T-cell (primary cell): ENCODE results near the gene ARMC7. TPM values are rescaled to one million over a fixed set of nuclear protein-coding genes. Genes with fewer than 3 reads are reported as not detected.

Source experiments
- ATAC-seq, 4 experiments: fragments of 200-7000 bp in 3 of 4; fragments of 150-1000 bp in 1 of 4; cut with Tn5 transposase; replicated peaks in 1 of 4; 1 replicate in 3 of 4; 2 replicates in 1 of 4; pipeline ENCODE4 v1.10.0; 2021; ENCODE audit warnings: moderate library complexity in 3 of 4, mild to moderate bottlenecking in 2 of 4, moderate number of reproducible peaks in 1 of 4
- CTCF ChIA-PET, 2 donors: fragments of 300-600 bp; sonication (Branson Sonifier 250); formaldehyde crosslinking; loops; one replicate each; lab custom pipeline; 2022; ENCODE audit warnings: antibody characterized with exemption in 2 of 2; lab: Charles Lee
- POLR2A ChIA-PET, 2 donors: fragments of 300-600 bp; sonication (Branson Sonifier 250); formaldehyde crosslinking; loops; one replicate each; lab custom pipeline; 2022; ENCODE audit warnings: antibody characterized with exemption in 2 of 2; lab: Charles Lee
- DNase-seq, 35 experiments: peaks; one replicate each; pipeline versions ENCODE4 v3.0.0 to v3.0.0-alpha.2; 2013 to 2023
- H3K27ac ChIP-seq: one replicate; pipeline ENCODE4 v1.5.1; 2013; ENCODE audit warnings: low read length
- H3K27me3 ChIP-seq, 2 experiments: replicated peaks in 1 of 2; 1 replicate in 1 of 2; 2 replicates in 1 of 2; pipeline versions ENCODE4 v1.6.1 to v1.7.0; 2013; ENCODE audit warnings: low read length in 1 of 2, mixed read lengths in 1 of 2; ENCODE audit not compliant: control insufficient read depth in 2 of 2, insufficient read depth in 2 of 2; ENCODE audit errors: extremely low read depth in 1 of 2
- H3K36me3 ChIP-seq, 2 donors: 1 replicate in 1 of 2; 2 replicates in 1 of 2; pipeline versions ENCODE4 v1.6.1 to v1.7.0; 2013; ENCODE audit warnings: low read length in 1 of 2; ENCODE audit not compliant: control insufficient read depth in 2 of 2, insufficient read depth in 1 of 2; ENCODE audit errors: extremely low read depth in 1 of 2
- H3K4me1 ChIP-seq, 2 experiments: 1 replicate in 1 of 2; 2 replicates in 1 of 2; pipeline versions ENCODE4 v1.6.1 to v1.7.0; 2013; ENCODE audit warnings: low read length in 2 of 2, mixed read lengths in 1 of 2; ENCODE audit not compliant: insufficient read depth in 2 of 2, control insufficient read depth in 1 of 2; ENCODE audit errors: extremely low read depth in 1 of 2
- H3K4me3 ChIP-seq, 2 donors: 1 replicate in 1 of 2; 2 replicates in 1 of 2; pipeline versions ENCODE4 v1.5.1 to v1.7.0; 2013; ENCODE audit warnings: mild to moderate bottlenecking in 2 of 2, low read length in 1 of 2, moderate library complexity in 1 of 2; ENCODE audit not compliant: control insufficient read depth in 1 of 2; ENCODE audit errors: extremely low read depth in 1 of 2
- H3K9me3 ChIP-seq: 2 replicates; pipeline ENCODE4 v1.7.0; 2013
- H3K27ac Mint-ChIP-seq, 2 donors: one replicate each; pipeline ENCODE4 v1.8.0; 2020 to 2021; ENCODE audit warnings: mild to moderate bottlenecking in 2 of 2, mixed read lengths in 2 of 2
- H3K27me3 Mint-ChIP-seq, 2 donors: one replicate each; pipeline ENCODE4 v1.8.0; 2021 to 2022; ENCODE audit warnings: mixed read lengths in 2 of 2
- H3K36me3 Mint-ChIP-seq: one replicate; pipeline ENCODE4 v1.8.0; 2021; ENCODE audit warnings: mixed read lengths
- H3K4me1 Mint-ChIP-seq, 3 donors: one replicate each; pipeline ENCODE4 v1.8.0; 2020 to 2022; ENCODE audit warnings: mixed read lengths in 3 of 3, mild to moderate bottlenecking in 1 of 3
- H3K4me3 Mint-ChIP-seq, 3 donors: one replicate each; pipeline ENCODE4 v1.8.0; 2020 to 2022; ENCODE audit warnings: mild to moderate bottlenecking in 3 of 3, mixed read lengths in 3 of 3, moderate library complexity in 3 of 3
- H3K9me3 Mint-ChIP-seq, 3 donors: one replicate each; pipeline ENCODE4 v1.8.0; 2020 to 2022; ENCODE audit warnings: mixed read lengths in 3 of 3
- WGBS: methylation state at CpG from one replicate; pipeline ENCODE4 v1.1.5; 2013; ENCODE audit warnings: missing lambda C conversion rate; ENCODE audit not compliant: insufficient coverage; 5-methylcytosine and 5-hydroxymethylcytosine counted together
- total RNA-seq, 35 experiments: library from RNA in 6 of 35; stranded (reverse) in 6 of 35; fragments of 120-200 nt in 1 of 35; gene quantifications; one replicate each; pipeline versions ENCODE4 v1.2.1 to v1.2.4 and lab custom pipeline; 2013 to 2026

Gene ARMC7
- total RNA-seq, 5 donors from 2014 or later (not counting 1 experiment from before 2014, with no cell fraction given), result 8.9 to 23.9 (median 18.8) TPM

DNA sequence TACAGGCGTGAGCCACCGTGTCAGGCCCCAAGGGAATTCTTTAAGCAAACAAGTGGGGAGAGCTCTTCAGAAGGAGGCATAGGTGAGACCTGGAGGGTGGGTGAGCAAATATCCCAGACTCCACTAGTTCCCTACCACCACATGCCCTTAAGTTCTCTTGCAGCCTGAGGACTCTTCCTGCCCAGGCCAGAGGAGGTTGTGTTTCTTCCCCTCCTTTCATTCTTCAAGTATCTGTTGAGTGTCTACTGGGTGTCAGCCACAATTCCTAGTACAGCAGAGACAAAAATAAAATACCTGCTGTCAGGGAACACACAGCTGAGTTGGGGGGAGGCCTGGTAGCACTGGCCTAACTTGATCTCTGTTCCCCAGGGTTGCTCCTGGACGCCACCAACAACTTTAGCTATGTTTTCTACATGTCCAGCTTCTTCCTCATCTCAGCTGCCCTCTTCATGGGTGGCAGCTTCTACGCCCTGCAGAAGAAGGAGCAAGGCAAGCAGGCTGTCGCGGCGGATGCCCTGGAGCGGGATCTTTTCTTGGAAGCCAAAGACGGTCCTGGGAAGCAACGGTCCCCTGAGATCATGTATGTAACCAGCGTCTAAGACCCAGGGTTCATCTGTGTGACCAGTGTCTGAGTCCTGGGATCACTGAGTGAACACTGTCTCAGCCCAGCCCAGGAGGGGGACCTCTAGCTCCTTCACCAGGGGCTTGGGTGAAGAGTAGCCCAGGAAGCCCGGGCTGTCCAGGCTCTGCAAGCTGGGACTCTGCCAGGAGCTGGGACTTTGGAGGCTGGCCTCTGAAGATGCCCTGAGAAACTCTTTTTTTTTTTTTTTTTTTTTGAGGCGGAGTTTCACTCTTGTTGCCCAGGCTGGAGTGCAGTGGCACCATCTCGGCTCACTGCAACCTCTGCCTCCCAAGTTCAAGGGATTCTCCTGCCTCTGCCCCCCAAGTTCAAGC lies 5.9 kb upstream of the ARMC7 start:
- Mint-ChIP-seq H3K4me3 (no peak overlapping the region), H3K27ac (no peak overlapping the region), H3K4me1 (peaks cover 6 to 9% (median 7%) of the 10 kb centered on the region in 3 donors), H3K36me3 (peaks cover 5% of the 10 kb centered on the region), H3K27me3 (no peaks in the 10 kb centered on the region), H3K9me3 (no peaks in the 10 kb centered on the region)
- no peak for ATAC-seq
- no peaks in the 10 kb centered on the region for H3K27me3 ChIP-seq
- no peak overlapping the region for H3K27ac ChIP-seq
- no peak for DNase-seq
- WGBS, result 86% methylated on average over 11 of the region's 14 CpGs
- CTCF ChIA-PET, result interaction anchor here in 1 of 2 donors (0.5 to 0.9 kb wide), 4 partner anchors 8 to 97 kb away, joined by 3 to 4 read pairs (median 4); no protein-coding TSS in a partner anchor
- POLR2A ChIA-PET, result interaction anchor here in 1 of 2 donors (0.6 kb wide), 1 partner anchor 34 kb away, joined by 3 read pairs; no protein-coding TSS in a partner anchor
- peaks cover 0 to 4% of the 10 kb centered on the region in 2 experiments for H3K4me1 ChIP-seq
- peaks cover 0 to 4% of the 10 kb centered on the region in 2 donors for H3K36me3 ChIP-seq
- no peak overlapping the region for H3K4me3 ChIP-seq
- no peaks in the 10 kb centered on the region for H3K9me3 ChIP-seq

DNA sequence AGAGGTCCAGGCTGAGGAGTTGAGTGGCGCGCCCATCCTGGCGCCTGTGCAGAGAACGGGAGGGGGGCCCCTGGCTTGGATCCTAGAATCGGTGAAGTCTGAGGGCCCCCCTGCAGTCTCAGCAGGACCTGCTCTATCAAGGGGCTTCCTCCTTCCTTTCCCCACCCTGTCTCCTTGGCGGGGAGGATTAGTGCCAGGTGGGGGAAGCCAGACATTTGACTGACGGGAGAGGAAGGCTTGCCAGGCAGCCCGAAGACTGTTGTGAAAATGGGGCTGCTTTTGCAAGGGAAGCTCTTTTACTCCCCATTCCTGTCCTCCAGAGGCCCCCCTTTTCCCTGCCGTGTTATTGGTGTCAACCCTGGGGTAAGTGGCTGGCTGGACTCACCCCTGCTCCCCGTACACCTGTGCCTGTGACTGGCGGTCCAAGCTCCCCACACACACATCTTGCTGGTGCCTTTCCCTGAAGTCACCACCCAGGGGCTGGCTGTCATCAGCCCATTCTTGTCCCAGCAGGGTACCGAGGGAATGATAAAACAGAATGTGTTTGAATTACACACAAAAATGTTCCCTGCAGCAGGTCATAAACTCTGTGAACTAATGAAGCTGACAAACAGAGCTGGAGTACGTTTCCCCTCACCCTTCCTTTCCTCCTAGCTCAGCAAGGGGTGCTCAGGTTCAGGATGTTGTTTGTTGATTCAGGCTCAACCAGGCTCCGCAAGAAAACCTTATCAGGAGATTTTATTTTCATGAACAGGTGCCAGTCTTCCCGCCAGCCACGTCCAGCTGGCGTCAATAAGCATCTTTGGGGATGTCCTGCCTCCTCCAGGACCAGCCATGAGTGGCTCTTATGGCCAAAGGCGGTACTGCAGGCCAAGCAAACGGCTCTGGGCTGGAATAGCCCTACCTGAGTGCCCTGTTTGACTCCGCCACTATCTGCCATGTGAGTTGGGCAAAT lies 4.4 kb upstream of the ARMC7 start:
- ChIA-PET CTCF (interaction anchor here in 1 of 2 donors (0.6 to 1.2 kb wide), 3 partner anchors 9 to 781 kb away, joined by 3 to 4 read pairs (median 4); no protein-coding TSS in a partner anchor), POLR2A (no interaction called here)
- Mint-ChIP-seq H3K36me3 (peaks cover 3% of the 10 kb centered on the region), H3K27me3 (no peaks in the 10 kb centered on the region), H3K9me3 (no peaks in the 10 kb centered on the region), H3K4me1 (peaks cover 9 to 13% (median 12%) of the 10 kb centered on the region in 3 donors), H3K27ac (peak overlapping the region in 1 of 2 donors; percentile 27), H3K4me3 (no peak overlapping the region)
- Histone ChIP-seq H3K9me3 (no peaks in the 10 kb centered on the region), H3K4me3 (no peak overlapping the region), H3K36me3 (peaks cover 0 to 3% of the 10 kb centered on the region in 2 donors), H3K27me3 (no peaks in the 10 kb centered on the region), H3K27ac (no peak overlapping the region), H3K4me1 (peaks cover 3 to 14% of the 10 kb centered on the region in 2 experiments)
- ATAC-seq, result no peak
- peak in 3 of 35 experiments; percentile 15 to 23 (median 23) for DNase-seq
- 76% methylated on average over 7 of the region's 20 CpGs for WGBS

- H3K27me3 Mint-ChIP-seq, result no peaks in the 10 kb centered on the region
- H3K4me3 Mint-ChIP-seq, result peak overlapping the region; percentile 83 to 88 (median 87)
- H3K9me3 ChIP-seq, result no peaks in the 10 kb centered on the region
- no peak overlapping the region for H3K27ac ChIP-seq
- no peak for DNase-seq
- H3K9me3 Mint-ChIP-seq, result no peaks in the 10 kb centered on the region
- peaks cover 10% of the 10 kb centered on the region for H3K36me3 Mint-ChIP-seq
- ATAC-seq, result no peak
- no CpG with 5 or more reads among the region's 2 CpGs for WGBS
- no peaks in the 10 kb centered on the region for H3K27me3 ChIP-seq
- peaks cover 27 to 31% (median 27%) of the 10 kb centered on the region in 3 donors for H3K4me1 Mint-ChIP-seq
- H3K27ac Mint-ChIP-seq, result peak overlapping the region in 1 of 2 donors; percentile 22
- peaks cover 10 to 31% of the 10 kb centered on the region in 2 experiments for H3K4me1 ChIP-seq
- H3K36me3 ChIP-seq, result no peaks in the 10 kb centered on the region
- no peak overlapping the region for H3K4me3 ChIP-seq
- CTCF ChIA-PET, result no interaction called here
- POLR2A ChIA-PET, result interaction anchor here in 1 of 2 donors (0.5 kb wide), 1 partner anchor 24 kb away, joined by 4 read pairs; no protein-coding TSS in a partner anchor
Measured at GRCh38 chr17:75108193-75108592, 1.6 kb upstream of the ARMC7 start.

DNA sequence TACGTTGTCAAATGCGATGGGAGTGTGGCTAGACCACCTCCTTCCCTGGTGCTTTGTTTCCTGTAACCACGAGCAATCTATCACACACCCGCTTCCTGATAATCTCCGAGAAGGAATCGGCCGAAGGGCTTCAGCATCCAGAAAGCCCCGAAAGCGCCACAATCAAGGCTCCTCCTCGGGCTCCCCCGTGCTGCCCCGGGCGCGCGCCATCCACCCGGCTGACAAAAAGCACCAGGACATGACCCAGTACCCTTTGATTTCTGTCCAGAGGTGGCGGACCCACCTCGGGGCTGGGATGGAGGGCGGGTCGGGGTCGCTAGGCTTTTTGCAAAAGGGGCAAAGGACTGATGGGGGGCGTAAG lies 743 bp upstream of the ARMC7 start:
- 2% methylated on average over 21 of the region's 22 CpGs for WGBS
- no peak overlapping the region for H3K27ac ChIP-seq
- peaks cover 10% of the 10 kb centered on the region for H3K36me3 Mint-ChIP-seq
- peak overlapping the region; percentile 63 to 93 for H3K27ac Mint-ChIP-seq
- no peaks in the 10 kb centered on the region for H3K9me3 Mint-ChIP-seq
- H3K36me3 ChIP-seq, result no peaks in the 10 kb centered on the region
- ChIA-PET CTCF (interaction anchor here in 1 of 2 donors (0.6 to 4.0 kb wide), 4 partner anchors 14 to 95 kb away, joined by 3 to 26 read pairs (median 4); no protein-coding TSS in a partner anchor), POLR2A (interaction anchor here in 1 of 2 donors (0.6 kb wide), 1 partner anchor 151 kb away, joined by 3 read pairs; no protein-coding TSS in a partner anchor)
- H3K4me1 Mint-ChIP-seq, result peaks cover 31 to 35% (median 33%) of the 10 kb centered on the region in 3 donors
- H3K27me3 ChIP-seq, result no peaks in the 10 kb centered on the region
- ATAC-seq, result peak in 3 of 4 experiments; percentile 12 to 14 (median 13)
- H3K4me1 ChIP-seq, result peaks cover 10 to 37% of the 10 kb centered on the region in 2 experiments
- no peaks in the 10 kb centered on the region for H3K9me3 ChIP-seq
- H3K4me3 ChIP-seq, result peak overlapping the region; percentile 71 to 85
- peak overlapping the region; percentile 83 to 88 (median 87) for H3K4me3 Mint-ChIP-seq
- no peak for DNase-seq
- no peaks in the 10 kb centered on the region for H3K27me3 Mint-ChIP-seq

DNA sequence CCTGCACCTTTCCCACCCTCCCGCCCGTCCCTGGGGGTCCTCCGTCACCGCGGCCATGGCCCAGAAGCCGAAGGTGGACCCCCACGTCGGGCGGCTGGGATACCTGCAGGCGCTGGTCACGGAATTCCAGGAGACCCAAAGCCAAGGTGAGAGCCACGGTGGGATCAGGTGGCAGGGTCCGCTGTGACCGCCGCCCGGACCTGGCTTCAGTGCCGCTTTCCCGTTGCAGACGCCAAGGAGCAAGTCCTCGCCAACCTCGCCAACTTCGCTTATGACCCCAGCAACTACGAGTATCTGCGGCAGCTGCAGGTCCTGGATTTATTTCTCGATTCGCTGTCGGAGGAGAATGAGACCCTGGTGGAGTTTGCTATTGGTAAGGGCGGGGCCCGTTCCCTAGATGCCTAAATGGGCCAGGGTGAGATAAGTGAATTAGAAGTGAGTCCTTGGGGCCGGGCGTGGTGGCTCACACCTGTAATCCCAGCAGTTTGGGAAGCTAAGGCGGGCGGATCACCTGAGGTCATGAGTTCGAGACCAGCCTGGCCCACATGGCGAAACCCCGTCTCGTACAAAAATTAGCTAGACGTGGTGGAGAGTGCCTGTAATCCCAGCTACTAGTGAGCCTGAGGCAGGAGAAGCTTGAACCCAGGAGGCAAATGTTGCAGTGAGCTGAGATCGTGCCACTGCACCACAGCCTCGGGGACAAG lies 617 bp downstream of the ARMC7 start:
- Mint-ChIP-seq H3K27ac (peak overlapping the region; percentile 88 to 91), H3K4me1 (peaks cover 43 to 46% (median 44%) of the 10 kb centered on the region in 3 donors), H3K36me3 (peaks cover 10% of the 10 kb centered on the region), H3K9me3 (no peaks in the 10 kb centered on the region), H3K4me3 (peak overlapping the region; percentile 83 to 88 (median 87)), H3K27me3 (no peaks in the 10 kb centered on the region)
- ChIA-PET POLR2A (interaction anchor here (0.7 kb wide), 2 partner anchors 19 to 96 kb away, joined by 11 to 14 read pairs; no protein-coding TSS in a partner anchor), CTCF (interaction anchor here (0.5 to 4.0 kb wide), 10 partner anchors 19 to 148 kb away, joined by 3 to 26 read pairs (median 4); no protein-coding TSS in a partner anchor)
- Histone ChIP-seq H3K36me3 (no peaks in the 10 kb centered on the region), H3K4me3 (peak overlapping the region; percentile 71 to 85), H3K27me3 (no peaks in the 10 kb centered on the region), H3K4me1 (peaks cover 13 to 50% of the 10 kb centered on the region in 2 experiments), H3K27ac (peak overlapping the region; percentile 65), H3K9me3 (no peaks in the 10 kb centered on the region)
- ATAC-seq, result no peak
- WGBS, result 29% methylated on average over 28 of the region's 40 CpGs
- DNase-seq, result peak in 4 of 35 experiments; percentile 19 to 48 (median 27)
